H9 (cell line): ENCODE results near the gene CUEDC1. TPM values are rescaled to one million over a fixed set of nuclear protein-coding genes. Genes with fewer than 3 reads are reported as not detected.

Experiments used
- DNase-seq: peaks from one replicate; pipeline ENCODE4 v3.0.0-alpha.2; 2017
- H2AFZ ChIP-seq: one replicate; pipeline ENCODE4 v1.6.1; 2013; ENCODE audit warnings: mild to moderate bottlenecking, low read length, control low read depth, moderate library complexity
- H2AK5ac ChIP-seq: 2 replicates; pipeline ENCODE4 v1.6.1; 2013; ENCODE audit warnings: low read length, control low read depth, mixed read lengths; ENCODE audit not compliant: insufficient read length
- H2BK120ac ChIP-seq: one replicate; pipeline ENCODE4 v1.6.1; 2013; ENCODE audit warnings: low read depth, mild to moderate bottlenecking, low read length, control low read depth, inconsistent platforms; ENCODE audit not compliant: poor library complexity, severe bottlenecking
- H2BK12ac ChIP-seq: 2 replicates; pipeline ENCODE4 v1.6.1; 2013; ENCODE audit warnings: low read length, control low read depth, mixed read lengths, low read depth; ENCODE audit not compliant: insufficient read length
- H2BK15ac ChIP-seq: 2 replicates; pipeline ENCODE4 v1.6.1; 2013; ENCODE audit warnings: low read depth, low read length, control low read depth
- H2BK20ac ChIP-seq: one replicate; pipeline ENCODE4 v1.6.1; 2013; ENCODE audit warnings: low read depth, mild to moderate bottlenecking, low read length, control low read depth, inconsistent platforms; ENCODE audit not compliant: poor library complexity, severe bottlenecking
- H2BK5ac ChIP-seq: 2 replicates; pipeline ENCODE4 v1.6.1; 2013; ENCODE audit warnings: low read length, control low read depth, mixed read lengths; ENCODE audit not compliant: insufficient read length
- H3K14ac ChIP-seq: 2 replicates; pipeline ENCODE4 v1.6.1; 2013; ENCODE audit warnings: low read length, control low read depth; ENCODE audit not compliant: insufficient read depth
- H3K18ac ChIP-seq: 2 replicates; pipeline ENCODE4 v1.6.1; 2013; ENCODE audit warnings: low read depth, mild to moderate bottlenecking, mixed read lengths, low read length, control low read depth; ENCODE audit not compliant: insufficient read length
- H3K23ac ChIP-seq: 2 replicates; pipeline ENCODE4 v1.6.1; 2013; ENCODE audit warnings: low read length, control low read depth, mixed read lengths, low read depth; ENCODE audit not compliant: insufficient read length
- H3K23me2 ChIP-seq: 2 replicates; pipeline ENCODE4 v1.6.1; 2013; ENCODE audit warnings: low read depth, mild to moderate bottlenecking, mixed read lengths, low read length, control low read depth; ENCODE audit not compliant: insufficient read length, poor library complexity, severe bottlenecking
- H3K27ac ChIP-seq: 2 replicates; pipeline ENCODE4 v1.5.1; 2013; ENCODE audit warnings: low read length, control low read depth, mixed read lengths, low read depth; ENCODE audit not compliant: insufficient read length
- H3K27me3 ChIP-seq: 2 replicates; pipeline ENCODE4 v1.6.1; 2013; ENCODE audit warnings: low read length, control low read depth, inconsistent platforms; ENCODE audit not compliant: insufficient read depth
- H3K4ac ChIP-seq: 2 replicates; pipeline ENCODE4 v1.6.1; 2013; ENCODE audit warnings: low read depth, mild to moderate bottlenecking, control low read depth, inconsistent platforms, low read length, moderate library complexity
- H3K4me1 ChIP-seq: 2 replicates; pipeline ENCODE4 v1.6.1; 2013; ENCODE audit warnings: low read length, control low read depth, inconsistent platforms; ENCODE audit not compliant: insufficient read depth
- H3K4me2 ChIP-seq: 2 replicates; pipeline ENCODE4 v1.6.1; 2013; ENCODE audit warnings: low read length, control low read depth, mixed read lengths; ENCODE audit not compliant: insufficient read length, insufficient read depth
- H3K56ac ChIP-seq: 2 replicates; pipeline ENCODE4 v1.6.1; 2013; ENCODE audit warnings: low read depth, mild to moderate bottlenecking, mixed read lengths, low read length, control low read depth; ENCODE audit not compliant: insufficient read length
- H3K79me1 ChIP-seq: 2 replicates; pipeline ENCODE4 v1.6.1; 2013; ENCODE audit warnings: low read depth, mild to moderate bottlenecking, moderate library complexity, low read length, control low read depth, inconsistent platforms; ENCODE audit not compliant: insufficient read depth, poor library complexity, severe bottlenecking
- H3K79me2 ChIP-seq: 2 replicates; pipeline ENCODE4 v1.6.1; 2013; ENCODE audit warnings: low read length, control low read depth, inconsistent platforms; ENCODE audit not compliant: insufficient read depth
- H3K9ac ChIP-seq: 2 replicates; pipeline ENCODE4 v1.6.1; 2013; ENCODE audit warnings: low read length, control low read depth, mixed read lengths; ENCODE audit not compliant: insufficient read length; ENCODE audit errors: extremely low read depth
- H3K9me3 ChIP-seq: one replicate; pipeline ENCODE4 v1.6.1; 2013; ENCODE audit warnings: low read depth, low read length, inconsistent platforms; ENCODE audit not compliant: control insufficient read depth
- H3T11ph ChIP-seq: one replicate; pipeline ENCODE4 v1.6.1; 2013; ENCODE audit warnings: mild to moderate bottlenecking, low read length, control low read depth, inconsistent platforms
- H4K20me1 ChIP-seq: one replicate; pipeline ENCODE4 v1.6.1; 2013; ENCODE audit not compliant: control insufficient read depth, insufficient read length, insufficient read depth
- H4K5ac ChIP-seq: 2 replicates; pipeline ENCODE4 v1.6.1; 2013; ENCODE audit warnings: low read depth, mild to moderate bottlenecking, mixed read lengths, low read length, control low read depth; ENCODE audit not compliant: insufficient read length
- H4K8ac ChIP-seq: replicated peaks from 2 replicates; pipeline ENCODE4 v1.6.1; 2013; ENCODE audit warnings: low read length, control low read depth, mixed read lengths, low read depth; ENCODE audit not compliant: insufficient read length
- H4K91ac ChIP-seq: 2 replicates; pipeline ENCODE4 v1.6.1; 2013; ENCODE audit warnings: low read depth, mild to moderate bottlenecking, moderate library complexity, mixed read lengths, low read length, control low read depth; ENCODE audit not compliant: insufficient read length
- H3K27ac Mint-ChIP-seq, 3 experiments: 2 replicates in 2 of 3; 3 replicates in 1 of 3; pipeline ENCODE4 v1.8.0; 2020 to 2021; ENCODE audit warnings: mixed read lengths in 3 of 3, mild to moderate bottlenecking in 1 of 3, moderate library complexity in 1 of 3
- H3K27me3 Mint-ChIP-seq: 2 replicates; pipeline ENCODE4 v1.8.0; 2021; ENCODE audit warnings: low read depth, mild to moderate bottlenecking, moderate library complexity, mixed read lengths
- H3K36me3 Mint-ChIP-seq, 3 experiments: 2 replicates in 2 of 3; 3 replicates in 1 of 3; pipeline ENCODE4 v1.8.0; 2020 to 2021; ENCODE audit warnings: low read depth in 3 of 3, mixed read lengths in 3 of 3; ENCODE audit not compliant: insufficient read depth in 1 of 3
- H3K4me1 Mint-ChIP-seq, 2 experiments: 2 replicates each; pipeline ENCODE4 v1.8.0; 2020; ENCODE audit warnings: mixed read lengths in 2 of 2
- H3K4me3 Mint-ChIP-seq, 2 experiments: 2 replicates in 1 of 2; 3 replicates in 1 of 2; pipeline ENCODE4 v1.8.0; 2020 to 2021; ENCODE audit warnings: mild to moderate bottlenecking in 2 of 2, mixed read lengths in 2 of 2, moderate library complexity in 1 of 2
- H3K9me3 Mint-ChIP-seq, 2 experiments: 2 replicates in 1 of 2; 3 replicates in 1 of 2; pipeline ENCODE4 v1.8.0; 2020; ENCODE audit warnings: mild to moderate bottlenecking in 2 of 2, mixed read lengths in 2 of 2, moderate library complexity in 1 of 2
- WGBS: extraction: QIAGEN DNeasy Blood & Tissue Kit; methylation state at CpG from one replicate; pipeline ENCODE4 v1.1.7; 2013; ENCODE audit warnings: missing lambda C conversion rate, low lambda C conversion rate, mixed read lengths; ENCODE audit not compliant: insufficient read length; ENCODE audit errors: extremely low coverage; 5-methylcytosine and 5-hydroxymethylcytosine counted together
- total RNA-seq: library from RNA; stranded (reverse); gene quantifications from 2 replicates; pipeline ENCODE4 v1.2.1, GENCODE V29; 2021
- TF ChIP-seq, protein P1 (sequence below): fragments of 200-600 bp; sonication (generic); conservative IDR thresholded peaks from 3 replicates; pipeline ENCODE4 v1.8.0; 2021; ENCODE audit warnings: antibody characterized with exemption, mild to moderate bottlenecking

The CUEDC1 gene
- total RNA-seq, 1 experiment from 2014 or later: 7.3 TPM

- Mint-ChIP-seq H3K36me3 (peaks cover 26 to 88% (median 83%) of the 10 kb centered on the region in 3 experiments; a peak in 6 of 7 replicates), H3K4me1 (peaks cover 13 to 16% of the 10 kb centered on the region in 2 experiments), H3K4me3 (no peak overlapping the region), H3K27ac (no peak overlapping the region), H3K27me3 (no peaks in the 10 kb centered on the region), H3K9me3 (no peaks in the 10 kb centered on the region)
- no peak overlapping the region for H3K9ac ChIP-seq
- H3K18ac ChIP-seq: no peak overlapping the region
- no peak overlapping the region for H2BK20ac ChIP-seq
- no peaks in the 10 kb centered on the region for H3K9me3 ChIP-seq
- no peaks in the 10 kb centered on the region for H4K20me1 ChIP-seq
- no peaks in the 10 kb centered on the region for H3K79me1 ChIP-seq
- no peak overlapping the region for H2AFZ ChIP-seq
- no peak overlapping the region for H2BK12ac ChIP-seq
- no peak overlapping the region for H2AK5ac ChIP-seq
- no peak overlapping the region for H3K27ac ChIP-seq
- H4K5ac ChIP-seq: no peak overlapping the region
- no peak overlapping the region for H3K4ac ChIP-seq
- DNase-seq: no peak
- peaks cover 6% of the 10 kb centered on the region; the same call in 1 of the 2 replicates for H3K79me2 ChIP-seq
- H3K23me2 ChIP-seq: no peaks in the 10 kb centered on the region
- no peak overlapping the region for H3K14ac ChIP-seq
- H3K27me3 ChIP-seq: no peaks in the 10 kb centered on the region
- H3T11ph ChIP-seq: no peak overlapping the region
- no peak overlapping the region for H2BK120ac ChIP-seq
- no peak overlapping the region for H3K23ac ChIP-seq
- no peak overlapping the region for H2BK5ac ChIP-seq
- H2BK15ac ChIP-seq: no peak overlapping the region
- no peaks in the 10 kb centered on the region for H3K4me1 ChIP-seq
- H3K4me2 ChIP-seq: no peak overlapping the region
- no CpG with 5 or more reads among the region's 1 CpG for WGBS
- H4K8ac ChIP-seq: no peak overlapping the region
- no peak overlapping the region for H4K91ac ChIP-seq
- no peak overlapping the region for H3K56ac ChIP-seq
- TF ChIP-seq, protein P1, sequence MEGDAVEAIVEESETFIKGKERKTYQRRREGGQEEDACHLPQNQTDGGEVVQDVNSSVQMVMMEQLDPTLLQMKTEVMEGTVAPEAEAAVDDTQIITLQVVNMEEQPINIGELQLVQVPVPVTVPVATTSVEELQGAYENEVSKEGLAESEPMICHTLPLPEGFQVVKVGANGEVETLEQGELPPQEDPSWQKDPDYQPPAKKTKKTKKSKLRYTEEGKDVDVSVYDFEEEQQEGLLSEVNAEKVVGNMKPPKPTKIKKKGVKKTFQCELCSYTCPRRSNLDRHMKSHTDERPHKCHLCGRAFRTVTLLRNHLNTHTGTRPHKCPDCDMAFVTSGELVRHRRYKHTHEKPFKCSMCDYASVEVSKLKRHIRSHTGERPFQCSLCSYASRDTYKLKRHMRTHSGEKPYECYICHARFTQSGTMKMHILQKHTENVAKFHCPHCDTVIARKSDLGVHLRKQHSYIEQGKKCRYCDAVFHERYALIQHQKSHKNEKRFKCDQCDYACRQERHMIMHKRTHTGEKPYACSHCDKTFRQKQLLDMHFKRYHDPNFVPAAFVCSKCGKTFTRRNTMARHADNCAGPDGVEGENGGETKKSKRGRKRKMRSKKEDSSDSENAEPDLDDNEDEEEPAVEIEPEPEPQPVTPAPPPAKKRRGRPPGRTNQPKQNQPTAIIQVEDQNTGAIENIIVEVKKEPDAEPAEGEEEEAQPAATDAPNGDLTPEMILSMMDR: no peak
Observed at GRCh38 chr17:57979076-57979475, 23.9 kb upstream of the CUEDC1 start.
